NCI-H774 (cell line): ENCODE measurements around the gene GUCA2B.
A peak's percentile ranks its signal among the peaks of the same experiment; 100 is the strongest.

Experiments
- DNase-seq: peaks from one replicate; lab custom pipeline; 2025; lab: John Stamatoyannopoulos, UW

GUCA2B gene

DNA sequence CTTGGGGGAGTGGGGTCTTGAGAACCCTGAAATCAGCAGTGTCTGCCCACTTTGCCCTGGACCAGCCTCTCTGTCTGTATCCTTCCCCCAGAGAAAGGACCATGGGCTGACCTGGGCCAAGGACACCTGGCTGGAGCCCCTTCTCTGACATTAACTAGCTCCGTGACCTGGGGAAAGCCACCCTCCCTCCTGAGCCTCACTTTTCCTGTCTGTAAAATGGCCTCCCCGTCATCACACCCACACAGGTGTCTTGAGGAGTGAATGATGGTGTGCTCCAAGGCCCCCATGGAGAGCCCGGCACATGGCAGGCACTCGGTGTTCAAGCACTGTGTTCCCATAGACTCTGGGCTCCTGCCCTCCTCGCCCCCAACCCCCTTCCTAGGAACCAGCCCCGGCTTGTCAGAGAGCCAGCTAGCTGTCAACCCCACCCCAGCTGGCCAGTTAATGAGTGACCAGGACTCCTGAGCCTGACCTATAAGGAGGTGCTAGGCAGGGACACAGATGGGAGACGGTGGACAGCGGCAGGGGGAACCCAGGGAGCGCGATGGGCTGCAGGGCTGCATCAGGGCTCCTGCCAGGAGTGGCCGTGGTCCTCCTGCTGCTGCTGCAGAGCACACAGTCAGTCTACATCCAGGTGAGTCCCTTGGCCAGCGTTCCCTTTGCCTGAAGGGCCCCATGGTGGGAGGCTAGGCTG, at the start of gene GUCA2B:
GUCA2B (plus strand) TSS at position 504 of the 694 bp plus-strand sequence; CDS start at position 545, 41 bp downstream.
- no peak for DNase-seq

GRCh38 chr1:42105025-42105424, 48.2 kb upstream of the GUCA2B start:
- no peak for DNase-seq

GRCh38 chr1:42108309-42108708, 44.9 kb upstream of the GUCA2B start:
- no peak for DNase-seq

DNA sequence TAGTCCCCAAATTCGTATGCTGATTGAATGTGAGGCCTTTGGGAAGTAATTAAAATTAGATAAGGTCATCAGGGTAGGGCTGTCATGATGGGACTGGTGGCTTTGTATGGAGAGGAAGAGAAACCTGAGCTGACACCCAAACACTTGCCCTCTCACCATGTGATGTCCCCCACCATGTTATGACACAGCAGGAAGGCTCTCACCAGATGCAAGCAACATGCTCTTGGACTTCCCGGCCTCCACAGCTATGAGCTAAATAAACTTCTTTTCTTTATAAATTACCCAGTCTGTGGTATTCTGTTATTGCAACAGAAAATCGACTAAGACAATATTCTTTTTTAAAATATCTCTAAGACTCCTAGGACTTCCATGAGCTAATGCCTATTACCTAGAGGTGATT, 43.6 kb upstream of the GUCA2B start:
- no peak for DNase-seq

- DNase-seq: no peak
These were observed 39.0 kb upstream of the GUCA2B start for GRCh38 chr1:42114229-42114628.

DNA sequence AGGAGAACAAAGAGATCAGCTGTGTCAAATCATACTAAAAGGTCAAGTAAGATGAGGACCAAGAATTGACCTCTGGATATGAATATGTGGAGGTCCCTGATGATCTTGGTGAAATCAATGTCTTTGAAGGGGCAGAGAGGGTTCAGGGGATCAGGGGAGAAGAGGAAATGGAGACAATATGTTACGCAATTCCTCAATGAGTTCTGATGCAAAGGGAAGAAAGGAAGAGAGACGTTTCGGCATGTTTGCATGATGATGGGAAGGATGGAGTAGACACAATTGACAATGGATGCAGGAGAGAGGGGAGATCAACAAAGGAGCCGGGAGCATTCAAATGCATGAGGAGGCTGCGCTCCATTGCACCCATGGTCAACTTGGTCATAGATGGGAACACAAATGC, 36.0 kb upstream of the GUCA2B start:
- no peak for DNase-seq

- DNase-seq: no peak
These were observed 35.1 kb upstream of the GUCA2B start for GRCh38 chr1:42118125-42118524.

- DNase-seq: no peak
These were observed 30.8 kb upstream of the GUCA2B start for GRCh38 chr1:42122408-42122807.

DNA sequence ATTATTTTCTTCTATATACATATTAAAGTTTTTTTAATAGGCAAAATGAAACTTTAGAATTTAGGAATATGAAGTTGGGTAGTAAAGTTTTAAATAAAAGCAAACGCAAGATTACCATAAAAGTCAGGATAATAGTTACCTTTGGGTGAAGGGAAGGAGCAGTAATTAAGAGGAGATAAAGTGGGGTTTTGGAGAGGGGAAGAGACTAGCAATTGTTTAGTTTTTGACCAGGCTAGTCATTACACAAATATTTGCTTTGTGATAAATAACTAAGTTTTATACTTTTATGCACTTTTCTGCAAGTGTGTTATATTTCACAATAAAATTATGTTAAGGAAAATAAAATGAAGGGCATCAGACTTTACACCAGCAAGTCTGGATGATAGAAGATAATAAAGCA, 27.7 kb upstream of the GUCA2B start:
- DNase-seq: no peak

DNA sequence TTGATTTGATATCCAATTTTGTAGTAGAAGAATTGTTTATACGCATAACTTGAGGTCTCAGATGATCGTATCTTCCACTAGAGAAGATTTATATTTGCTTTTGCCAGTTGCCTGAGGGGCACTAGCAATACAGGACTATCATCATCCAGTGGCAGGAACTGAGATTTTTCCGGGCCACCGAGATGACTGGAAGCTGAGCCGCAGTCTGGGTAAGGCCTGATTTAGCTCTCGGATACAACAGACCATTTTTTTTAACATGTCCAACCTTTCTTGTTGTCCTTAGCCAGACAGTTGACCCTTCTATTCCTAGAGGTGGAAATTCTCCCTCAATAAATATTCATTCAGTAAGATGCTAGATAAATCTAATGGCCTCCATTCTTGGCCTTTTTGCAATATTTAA, 25.4 kb upstream of the GUCA2B start:
- no peak for DNase-seq

GRCh38 chr1:42128499-42128898, 24.7 kb upstream of the GUCA2B start:
- DNase-seq: no peak

DNA sequence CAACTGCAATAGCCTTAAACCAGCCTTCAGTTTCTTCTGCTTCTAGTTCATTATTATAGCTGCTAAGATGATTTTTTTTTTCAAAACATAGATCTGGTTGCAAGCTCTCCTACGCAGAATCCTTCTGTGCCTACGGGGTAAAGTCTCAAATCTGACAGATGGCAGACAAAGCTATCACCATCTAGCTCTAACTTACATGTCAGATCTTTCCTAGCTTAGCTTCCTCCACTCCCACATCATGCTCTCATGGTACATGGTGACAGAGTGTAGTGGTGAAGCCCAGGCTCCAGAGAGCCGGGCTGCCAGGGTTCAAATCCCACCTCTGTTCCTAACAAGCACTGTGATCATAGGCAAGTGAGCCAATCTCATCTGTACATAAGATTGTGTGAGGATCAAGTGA, 24.2 kb upstream of the GUCA2B start:
- no peak for DNase-seq

- no peak for DNase-seq
These were observed 23.0 kb upstream of the GUCA2B start for GRCh38 chr1:42130061-42130660.

GRCh38 chr1:42133390-42133789, 19.8 kb upstream of the GUCA2B start:
- no peak for DNase-seq

DNA sequence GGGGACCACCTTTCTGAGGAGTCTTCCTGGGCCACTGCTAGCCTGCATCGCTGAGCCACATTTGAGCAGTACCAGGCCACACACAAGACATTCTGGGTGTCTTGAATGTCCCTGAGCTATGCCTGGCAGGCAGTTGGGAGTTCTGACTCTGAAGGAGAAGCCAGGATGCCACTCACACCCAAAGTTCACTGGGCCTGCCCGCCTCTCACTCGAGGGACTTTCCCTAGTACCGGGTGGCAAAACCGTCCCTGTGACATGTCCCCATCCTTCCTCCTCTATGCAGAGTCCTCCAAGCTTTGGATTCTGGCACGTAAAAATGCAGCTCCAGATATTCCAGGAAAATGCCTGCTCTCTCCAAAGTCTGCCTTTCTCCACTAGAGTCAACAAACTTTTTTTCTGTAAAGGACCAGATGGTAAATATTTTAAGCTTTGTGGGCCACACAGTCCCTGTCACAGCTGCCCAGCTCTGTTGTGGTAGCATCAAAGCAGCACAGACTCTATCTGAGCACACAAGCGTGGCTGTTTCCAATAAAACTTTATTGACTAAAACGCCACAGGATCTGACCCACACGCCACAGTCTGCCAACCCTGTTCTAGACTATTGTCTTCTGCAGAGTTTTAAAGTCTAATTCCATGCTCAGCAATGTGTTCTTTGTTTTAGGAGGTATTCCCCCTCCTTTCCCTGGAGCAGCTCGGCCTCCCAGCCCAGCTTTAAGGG, 19.2 kb upstream of the GUCA2B start:
- DNase-seq: no peak

- DNase-seq: no peak
These were observed 17.8 kb upstream of the GUCA2B start for GRCh38 chr1:42135426-42135825.

GRCh38 chr1:42136466-42136865, 16.7 kb upstream of the GUCA2B start:
- DNase-seq: no peak

DNA sequence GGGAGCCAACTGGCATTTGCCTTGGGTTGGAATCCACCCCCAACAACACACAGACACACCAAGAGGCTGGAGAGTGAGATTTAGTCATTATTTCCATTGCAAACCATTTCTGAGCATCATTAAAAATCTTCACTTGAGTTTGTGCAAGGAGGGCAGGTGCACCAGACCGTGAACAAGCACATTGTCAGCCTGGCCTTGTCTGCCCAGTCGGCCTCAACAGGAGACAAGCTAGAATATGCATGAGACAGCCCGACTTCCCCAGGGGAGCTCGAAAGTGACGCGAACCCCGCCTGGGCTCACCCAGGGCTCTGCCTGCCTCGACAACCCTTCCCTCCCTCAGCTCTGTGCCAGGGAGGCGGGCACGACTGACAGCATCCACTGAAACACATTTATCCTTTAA, 15.4 kb upstream of the GUCA2B start:
- DNase-seq: no peak

GRCh38 chr1:42138586-42138985, 14.6 kb upstream of the GUCA2B start:
- no peak for DNase-seq

- no peak for DNase-seq
These were observed 13.8 kb upstream of the GUCA2B start for GRCh38 chr1:42139444-42139843.

- DNase-seq: no peak
These were observed 13.0 kb upstream of the GUCA2B start for GRCh38 chr1:42140191-42140590.

GRCh38 chr1:42141978-42142377, 11.2 kb upstream of the GUCA2B start:
- DNase-seq: no peak

DNA sequence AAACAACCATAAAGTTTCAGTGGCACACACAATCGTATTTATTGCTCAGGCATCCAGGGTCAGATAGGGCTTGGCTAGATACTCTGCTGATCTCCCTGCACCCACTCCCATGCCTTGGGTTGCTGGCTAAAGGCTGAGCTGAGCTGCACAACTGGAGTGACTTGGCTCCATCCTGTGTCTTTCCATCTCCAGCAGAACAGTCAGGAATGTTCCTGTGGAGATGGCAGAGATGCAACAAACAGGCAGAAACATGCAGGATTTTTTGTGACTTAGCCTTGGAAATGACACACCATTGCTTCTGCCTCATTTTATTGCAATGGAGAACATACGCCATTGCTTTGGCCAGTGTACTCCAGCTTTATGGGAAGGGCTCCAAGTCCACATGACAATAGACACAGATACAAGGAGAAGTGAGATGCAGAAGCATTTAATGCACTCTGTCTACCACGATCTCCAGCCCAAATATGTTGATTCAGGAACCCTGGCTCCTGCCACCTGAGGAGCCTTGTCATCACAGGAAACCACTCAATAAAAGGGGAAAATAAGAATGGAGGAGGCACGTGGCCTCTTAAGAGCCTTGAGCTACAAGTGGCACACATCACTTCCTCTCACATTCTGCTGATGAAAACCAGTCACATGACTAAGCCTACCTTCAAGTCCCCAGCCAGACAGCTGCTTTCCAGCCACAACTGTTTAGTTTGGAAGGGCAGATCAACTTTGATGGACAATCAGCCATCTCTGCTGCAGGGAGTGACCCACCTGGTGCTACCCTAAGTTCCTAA, 10.1 kb upstream of the GUCA2B start:
- peak; percentile 52 for DNase-seq
